ENCODE measurements around the gene SRCAP. TPM values are rescaled to one million over a fixed set of nuclear protein-coding genes. Genes with fewer than 3 reads are reported as not detected.

The SRCAP gene
- total RNA-seq, 1 donor from 2014 or later, result 4.6 TPM

GRCh38 chr16:30656974-30657865, 41.8 kb upstream of the SRCAP start:
- Histone ChIP-seq H3K9ac (no peak overlapping the region), H3K4me1 (peaks cover 12% of the 10 kb centered on the region)

GRCh38 chr16:30657866-30658730, 40.9 kb upstream of the SRCAP start, which contains the start of gene FBRS:
Gene FBRS, plus strand, starts transcription at chr16:30658431. Its CDS starts 1,088 bp downstream, at chr16:30659519.
- H3K27me3 ChIP-seq, result no peaks in the 10 kb centered on the region
- H3K27ac ChIP-seq, result peak within 1 kb of the TSS; percentile 84
- peak within 1 kb of the TSS; percentile 59 for H2AFZ ChIP-seq (replicated peaks)
- H3K4me3 Mint-ChIP-seq, result peak within 1 kb of the TSS; percentile 98
- peaks cover 24% of the 10 kb centered on the region for H3F3A ChIP-seq (ENCODE audit: low read depth)
- peak; percentile 100 for DNase-seq (ENCODE audit: low spot score)
- peaks cover 26% of the 10 kb centered on the region for H3K36me3 Mint-ChIP-seq
- peak within 1 kb of the TSS; percentile 99 for H3K27ac Mint-ChIP-seq
- H3K4me3 ChIP-seq, result peak within 1 kb of the TSS; percentile 70
- no peaks in the 10 kb centered on the region for H3K9me3 ChIP-seq (ENCODE audit: low read depth)
- H3K36me3 ChIP-seq, result no peaks in the 10 kb centered on the region
- H3K4me2 ChIP-seq, result peak within 1 kb of the TSS; percentile 95
- peaks cover 32% of the 10 kb centered on the region for H4K20me1 ChIP-seq (ENCODE audit: low read depth)
- no peaks in the 10 kb centered on the region for H3K9me3 Mint-ChIP-seq
- H3K4me1 ChIP-seq, result peaks cover 11% of the 10 kb centered on the region
- peaks cover 25% of the 10 kb centered on the region for H3K79me2 ChIP-seq (ENCODE audit: low read depth)
- no peaks in the 10 kb centered on the region for H3K27me3 Mint-ChIP-seq (ENCODE audit: insufficient read depth, low read depth)
- TF ChIP-seq, protein P1, sequence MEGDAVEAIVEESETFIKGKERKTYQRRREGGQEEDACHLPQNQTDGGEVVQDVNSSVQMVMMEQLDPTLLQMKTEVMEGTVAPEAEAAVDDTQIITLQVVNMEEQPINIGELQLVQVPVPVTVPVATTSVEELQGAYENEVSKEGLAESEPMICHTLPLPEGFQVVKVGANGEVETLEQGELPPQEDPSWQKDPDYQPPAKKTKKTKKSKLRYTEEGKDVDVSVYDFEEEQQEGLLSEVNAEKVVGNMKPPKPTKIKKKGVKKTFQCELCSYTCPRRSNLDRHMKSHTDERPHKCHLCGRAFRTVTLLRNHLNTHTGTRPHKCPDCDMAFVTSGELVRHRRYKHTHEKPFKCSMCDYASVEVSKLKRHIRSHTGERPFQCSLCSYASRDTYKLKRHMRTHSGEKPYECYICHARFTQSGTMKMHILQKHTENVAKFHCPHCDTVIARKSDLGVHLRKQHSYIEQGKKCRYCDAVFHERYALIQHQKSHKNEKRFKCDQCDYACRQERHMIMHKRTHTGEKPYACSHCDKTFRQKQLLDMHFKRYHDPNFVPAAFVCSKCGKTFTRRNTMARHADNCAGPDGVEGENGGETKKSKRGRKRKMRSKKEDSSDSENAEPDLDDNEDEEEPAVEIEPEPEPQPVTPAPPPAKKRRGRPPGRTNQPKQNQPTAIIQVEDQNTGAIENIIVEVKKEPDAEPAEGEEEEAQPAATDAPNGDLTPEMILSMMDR (IDR thresholded peaks at IDR 0.05), result peak; percentile 83
- TF ChIP-seq EZH2 (IDR thresholded peaks at IDR 0.05), result no peak
- peak within 1 kb of the TSS; percentile 39 for H3K9ac ChIP-seq
- H3K4me1 Mint-ChIP-seq, result peaks cover 31% of the 10 kb centered on the region

More at GRCh38 chr16:30656974-30657865, 41.8 kb upstream of the SRCAP start:
- peak overlapping the region; percentile 43 for H3K4me3 ChIP-seq
- H3K79me2 ChIP-seq (ENCODE audit: low read depth), result peaks cover 25% of the 10 kb centered on the region
- peak overlapping the region; percentile 87 for H3K4me3 Mint-ChIP-seq
- peaks cover 24% of the 10 kb centered on the region for H3F3A ChIP-seq (ENCODE audit: low read depth)
- H3K9me3 Mint-ChIP-seq, result no peaks in the 10 kb centered on the region
- H3K4me1 Mint-ChIP-seq, result peaks cover 39% of the 10 kb centered on the region
- H3K9me3 ChIP-seq (ENCODE audit: low read depth), result no peaks in the 10 kb centered on the region
- DNase-seq (ENCODE audit: low spot score), result no peak
- TF ChIP-seq EZH2phosphoT487 (IDR thresholded peaks at IDR 0.05) (no peak), EZH2 (IDR thresholded peaks at IDR 0.05) (no peak)
- TF ChIP-seq, protein P1 (IDR thresholded peaks at IDR 0.05), result no peak
- H3K27me3 ChIP-seq, result no peaks in the 10 kb centered on the region
- H3K27me3 Mint-ChIP-seq (ENCODE audit: insufficient read depth, low read depth), result no peaks in the 10 kb centered on the region
- H3K36me3 Mint-ChIP-seq, result peaks cover 24% of the 10 kb centered on the region
- peaks cover 27% of the 10 kb centered on the region for H4K20me1 ChIP-seq (ENCODE audit: low read depth)
- H3K4me2 ChIP-seq, result peak overlapping the region; percentile 78
- no peak overlapping the region for H3K27ac ChIP-seq
- H3K36me3 ChIP-seq, result no peaks in the 10 kb centered on the region
- peak overlapping the region; percentile 94 for H3K27ac Mint-ChIP-seq
- H2AFZ ChIP-seq (replicated peaks), result no peak overlapping the region

DNA sequence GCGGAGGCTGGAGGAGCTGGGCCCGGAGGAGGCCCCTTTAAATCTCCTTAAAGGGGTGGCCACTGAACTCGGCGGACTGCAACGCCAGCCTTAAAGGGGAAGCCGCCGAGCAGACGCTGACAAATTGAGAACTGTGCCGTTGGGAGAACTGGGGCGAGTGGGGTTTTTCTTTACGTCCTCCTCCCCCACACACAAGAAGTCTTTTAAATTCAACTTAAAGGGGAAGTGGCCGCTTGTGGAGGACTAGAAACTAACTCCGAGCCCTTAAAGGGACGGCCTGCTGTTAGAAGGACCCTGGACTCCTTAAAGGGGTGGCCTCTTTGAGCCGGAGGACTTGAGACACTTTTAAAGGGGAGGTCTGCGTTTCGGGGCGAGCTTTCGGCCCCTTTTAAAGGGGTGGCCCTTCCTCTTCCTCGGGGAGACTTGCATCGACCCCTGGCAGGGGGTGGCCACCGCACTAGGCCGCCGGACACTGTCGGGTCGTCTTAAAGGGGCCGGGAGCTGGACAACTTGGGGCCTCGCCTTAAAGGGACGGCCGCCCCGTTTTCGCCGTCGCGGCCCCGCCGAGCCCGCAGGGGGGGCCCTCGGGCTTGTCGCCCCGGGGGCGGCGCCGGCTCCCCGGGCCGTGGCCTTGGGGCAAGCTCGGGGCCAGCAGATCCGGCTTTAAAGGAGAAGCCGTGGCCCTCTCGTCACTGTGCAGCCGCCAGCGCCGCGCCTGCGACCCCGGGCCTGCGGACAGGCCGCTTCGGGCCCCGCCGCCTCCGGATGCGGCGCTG, 40.1 kb upstream of the SRCAP start:
- H4K20me1 ChIP-seq (ENCODE audit: low read depth), result peaks cover 40% of the 10 kb centered on the region
- H3K79me2 ChIP-seq (ENCODE audit: low read depth), result peaks cover 31% of the 10 kb centered on the region
- H2AFZ ChIP-seq (replicated peaks), result peak overlapping the region; percentile 59
- H3K4me1 ChIP-seq, result peaks cover 11% of the 10 kb centered on the region
- no peaks in the 10 kb centered on the region for H3K9me3 ChIP-seq (ENCODE audit: low read depth)
- H3K4me2 ChIP-seq, result peak overlapping the region; percentile 95
- peak overlapping the region; percentile 84 for H3K27ac ChIP-seq
- peak overlapping the region; percentile 70 for H3K4me3 ChIP-seq
- peaks cover 24% of the 10 kb centered on the region for H3F3A ChIP-seq (ENCODE audit: low read depth)
- H3K27me3 ChIP-seq, result no peaks in the 10 kb centered on the region
- Mint-ChIP-seq H3K4me3 (peak overlapping the region; percentile 98), H3K9me3 (no peaks in the 10 kb centered on the region), H3K36me3 (peaks cover 34% of the 10 kb centered on the region), H3K27ac (peak overlapping the region; percentile 99), H3K27me3 (ENCODE audit: insufficient read depth, low read depth) (no peaks in the 10 kb centered on the region), H3K4me1 (peaks cover 38% of the 10 kb centered on the region)
- peak; percentile 94 for DNase-seq (ENCODE audit: low spot score)
- H3K9ac ChIP-seq, result peak overlapping the region; percentile 39
- no peaks in the 10 kb centered on the region for H3K36me3 ChIP-seq
- TF ChIP-seq EZH2 (IDR thresholded peaks at IDR 0.05) (no peak), EZH2phosphoT487 (IDR thresholded peaks at IDR 0.05) (no peak)
- TF ChIP-seq, protein P1 (IDR thresholded peaks at IDR 0.05), result peak; percentile 34

Measured in neural progenitor cell (in vitro differentiated cells).